Keratinocyte (primary cell): ENCODE measurements around the gene ABO.

Experiments used
- CTCF ChIP-seq, 3 experiments: IDR thresholded peaks in 1 of 3; conservative IDR thresholded peaks in 1 of 3; optimal IDR thresholded peaks in 1 of 3; 2 replicates in 2 of 3; 3 replicates in 1 of 3; pipeline versions ENCODE3 to v1.5.1; 2011; ENCODE audit warnings: low read length in 3 of 3, mild to moderate bottlenecking in 3 of 3, moderate library complexity in 2 of 3, control low read depth in 1 of 3, inconsistent platforms in 1 of 3; ENCODE audit not compliant: insufficient read depth in 2 of 3; ENCODE audit errors: extremely low read depth in 1 of 3
- EZH2 ChIP-seq: IDR thresholded peaks from one replicate; pipeline ENCODE4 v1.6.1; 2012; ENCODE audit warnings: inconsistent platforms, mild to moderate bottlenecking, low read length, moderate library complexity

- TF ChIP-seq CTCF (optimal IDR thresholded peaks at IDR 0.05 in 1 of 3, IDR thresholded peaks at IDR 0.05 in 1 of 3, conservative IDR thresholded peaks at IDR 0.05 in 1 of 3; ENCODE audit: extremely low read depth in 1 of 3, insufficient read depth in 2 of 3, low read length in 3 of 3) (no peak), EZH2 (no peak)
Measured at GRCh38 chr9:133210609-133211008, 64.4 kb downstream of the ABO start.
